OCI-LY7 (cell line): ENCODE results near the gene FARP2. TPM values are rescaled to one million over a fixed set of nuclear protein-coding genes. Genes with fewer than 3 reads are reported as not detected.

ENCODE experiments used
- BruUV-seq: library from RNA; stranded (reverse); fragments of 400-500 nt; replicated peaks from 2 replicates; lab custom pipeline; 2021; lab: Mats Ljungman, UMichigan
- CTCF ChIA-PET: fragments of 300-600 bp; sonication (Branson Sonifier 250); formaldehyde crosslinking; loops from one replicate; lab custom pipeline; 2022; ENCODE audit warnings: antibody characterized with exemption; ENCODE audit not compliant: unreplicated experiment; lab: Charles Lee
- POLR2A ChIA-PET: fragments of 300-600 bp; sonication (Branson Sonifier 250); formaldehyde crosslinking; loops from one replicate; lab custom pipeline; 2022; ENCODE audit warnings: antibody characterized with exemption; lab: Charles Lee
- DNase-seq: peaks from one replicate; pipeline ENCODE4 v3.0.0-alpha.2; 2015; ENCODE audit warnings: low spot score
- H2AFZ ChIP-seq: fragments of 200-600 bp; sonication (generic), shearing (Covaris generic); 2 replicates; pipeline ENCODE4 v1.6.1; 2014; ENCODE audit warnings: mild to moderate bottlenecking, antibody characterized with exemption, low read length, moderate library complexity
- H3K27ac ChIP-seq: fragments of 200-600 bp; sonication (generic); 2 replicates; pipeline ENCODE4 v1.5.1; 2014; ENCODE audit warnings: mixed run types, low read depth, mild to moderate bottlenecking, moderate library complexity, low read length, inconsistent platforms; ENCODE audit not compliant: poor library complexity, severe bottlenecking
- H3K36me3 ChIP-seq: fragments of 200-600 bp; sonication (generic); 2 replicates; pipeline ENCODE4 v1.6.1; 2014; ENCODE audit warnings: mild to moderate bottlenecking, antibody characterized with exemption, low read length, moderate library complexity, mixed read lengths; ENCODE audit not compliant: insufficient read depth
- H3K4me1 ChIP-seq: fragments of 200-600 bp; sonication (generic); 2 replicates; pipeline ENCODE4 v1.5.1; 2014; ENCODE audit warnings: mild to moderate bottlenecking, low read length; ENCODE audit not compliant: insufficient read depth, poor library complexity, severe bottlenecking
- H3K4me2 ChIP-seq: fragments of 200-600 bp; sonication (generic); 2 replicates; pipeline ENCODE4 v1.6.1; 2014; ENCODE audit warnings: mild to moderate bottlenecking, low read length
- H3K4me3 ChIP-seq: fragments of 200-600 bp; sonication (generic); 2 replicates; pipeline ENCODE4 v1.5.1; 2014; ENCODE audit warnings: mild to moderate bottlenecking, low read depth, low read length; ENCODE audit not compliant: poor library complexity, severe bottlenecking
- H3K79me2 ChIP-seq: fragments of 200-600 bp; sonication (generic); 2 replicates; pipeline ENCODE4 v1.6.1; 2016; ENCODE audit warnings: low read depth, mild to moderate bottlenecking, low read length, moderate library complexity, mixed read lengths; ENCODE audit not compliant: insufficient read depth
- H3K9me2 ChIP-seq: fragments of 200-600 bp; sonication (generic); 2 replicates; pipeline ENCODE4 v1.6.1; 2016; ENCODE audit warnings: mild to moderate bottlenecking, low read length, mixed read lengths; ENCODE audit not compliant: insufficient read depth
- H3K9me3 ChIP-seq: fragments of 200-600 bp; sonication (generic); 2 replicates; pipeline ENCODE4 v1.6.1; 2014; ENCODE audit warnings: mild to moderate bottlenecking, mixed run types, low read length, mixed read lengths
- H4K20me1 ChIP-seq: fragments of 200-600 bp; sonication (generic); 2 replicates; pipeline ENCODE4 v1.6.1; 2014; ENCODE audit warnings: mild to moderate bottlenecking, antibody characterized with exemption, low read length, moderate library complexity, mixed read lengths; ENCODE audit not compliant: insufficient read depth
- EZH2phosphoT487 ChIP-seq: fragments of 200-600 bp; sonication (generic); IDR thresholded peaks from 2 replicates; pipeline ENCODE4 v1.6.1; 2018; ENCODE audit warnings: low read depth, borderline replicate concordance, mild to moderate bottlenecking, mixed run types, antibody characterized with exemption, low read length, moderate library complexity, mixed read lengths
- intact Hi-C: fragments of 100-400 bp; cut with micrococcal nuclease; formaldehyde crosslinking; loops from one replicate; pipeline ENCODE4 v1.10.0; 2022; ENCODE audit not compliant: unreplicated experiment
- total RNA-seq, 2 experiments: library from RNA; depleted of rRNA in 1 of 2; stranded (reverse); fragments of >200 nt in 1 of 2; shearing (Covaris generic) in 1 of 2; gene quantifications; 2 replicates each; pipeline ENCODE4 v1.2.3, GENCODE V29; 2014 to 2022
- TF ChIP-seq, protein P1 (sequence below): fragments of 200-600 bp; sonication (generic); conservative IDR thresholded peaks from 2 replicates; pipeline ENCODE4 v1.5.1; 2014; ENCODE audit warnings: mild to moderate bottlenecking, antibody characterized with exemption, low read length, moderate library complexity, mixed read lengths

FARP2 gene
- total RNA-seq, 2 experiments from 2014 or later = 33.6 to 52.7 TPM

GRCh38 chr2:241467777-241468475, 111.8 kb downstream of the FARP2 start:
- Histone ChIP-seq H3K9me3 (no peaks in the 10 kb centered on the region), H2AFZ (no peak overlapping the region), H3K4me1 (no peaks in the 10 kb centered on the region), H3K9me2 (no peaks in the 10 kb centered on the region), H3K4me2 (no peak overlapping the region), H3K79me2 (no peaks in the 10 kb centered on the region), H3K4me3 (no peak overlapping the region), H3K36me3 (no peaks in the 10 kb centered on the region), H3K27ac (no peak overlapping the region), H4K20me1 (no peaks in the 10 kb centered on the region)
- ChIA-PET CTCF (no interaction called here), POLR2A (no interaction called here)
- intact Hi-C loops = no loop called here
- no peak for DNase-seq
- no peak for TF ChIP-seq EZH2phosphoT487
- TF ChIP-seq, protein P1, sequence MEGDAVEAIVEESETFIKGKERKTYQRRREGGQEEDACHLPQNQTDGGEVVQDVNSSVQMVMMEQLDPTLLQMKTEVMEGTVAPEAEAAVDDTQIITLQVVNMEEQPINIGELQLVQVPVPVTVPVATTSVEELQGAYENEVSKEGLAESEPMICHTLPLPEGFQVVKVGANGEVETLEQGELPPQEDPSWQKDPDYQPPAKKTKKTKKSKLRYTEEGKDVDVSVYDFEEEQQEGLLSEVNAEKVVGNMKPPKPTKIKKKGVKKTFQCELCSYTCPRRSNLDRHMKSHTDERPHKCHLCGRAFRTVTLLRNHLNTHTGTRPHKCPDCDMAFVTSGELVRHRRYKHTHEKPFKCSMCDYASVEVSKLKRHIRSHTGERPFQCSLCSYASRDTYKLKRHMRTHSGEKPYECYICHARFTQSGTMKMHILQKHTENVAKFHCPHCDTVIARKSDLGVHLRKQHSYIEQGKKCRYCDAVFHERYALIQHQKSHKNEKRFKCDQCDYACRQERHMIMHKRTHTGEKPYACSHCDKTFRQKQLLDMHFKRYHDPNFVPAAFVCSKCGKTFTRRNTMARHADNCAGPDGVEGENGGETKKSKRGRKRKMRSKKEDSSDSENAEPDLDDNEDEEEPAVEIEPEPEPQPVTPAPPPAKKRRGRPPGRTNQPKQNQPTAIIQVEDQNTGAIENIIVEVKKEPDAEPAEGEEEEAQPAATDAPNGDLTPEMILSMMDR = no peak
- no TSS peak for BruUV-seq

DNA sequence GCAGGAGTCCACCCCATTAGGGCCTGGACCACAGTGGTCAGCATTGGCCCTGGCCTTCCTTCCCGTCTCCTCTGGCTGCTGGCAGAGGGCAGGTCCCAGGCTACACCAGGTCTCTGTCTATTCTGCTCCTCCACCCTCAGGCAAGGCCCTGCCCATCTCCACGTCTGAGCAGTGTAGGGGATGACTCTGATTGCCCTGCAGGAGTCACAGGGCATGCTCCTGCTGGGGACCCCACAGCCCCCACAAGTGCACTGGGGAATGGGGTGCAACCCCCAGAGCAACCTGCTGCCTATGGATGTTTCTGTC, 112.3 kb downstream of the FARP2 start:
- DNase-seq = no peak
- H3K36me3 ChIP-seq = no peaks in the 10 kb centered on the region
- H3K9me2 ChIP-seq = no peaks in the 10 kb centered on the region
- no TSS peak for BruUV-seq
- H3K4me3 ChIP-seq = no peak overlapping the region
- no peaks in the 10 kb centered on the region for H3K79me2 ChIP-seq
- no peak overlapping the region for H3K4me2 ChIP-seq
- H3K27ac ChIP-seq = no peak overlapping the region
- TF ChIP-seq EZH2phosphoT487 = no peak
- TF ChIP-seq, protein P1 = no peak
- CTCF ChIA-PET = no interaction called here
- POLR2A ChIA-PET = no interaction called here
- no peak overlapping the region for H2AFZ ChIP-seq
- intact Hi-C loops = no loop called here
- no peaks in the 10 kb centered on the region for H3K4me1 ChIP-seq
- H4K20me1 ChIP-seq = no peaks in the 10 kb centered on the region
- no peaks in the 10 kb centered on the region for H3K9me3 ChIP-seq

GRCh38 chr2:241469746-241470145, 113.7 kb downstream of the FARP2 start:
- Histone ChIP-seq H4K20me1 (no peaks in the 10 kb centered on the region), H3K9me3 (no peaks in the 10 kb centered on the region), H3K27ac (no peak overlapping the region), H3K4me2 (no peak overlapping the region), H3K79me2 (no peaks in the 10 kb centered on the region), H3K9me2 (no peaks in the 10 kb centered on the region), H3K4me1 (no peaks in the 10 kb centered on the region), H3K4me3 (no peak overlapping the region), H2AFZ (no peak overlapping the region), H3K36me3 (no peaks in the 10 kb centered on the region)
- BruUV-seq = no TSS peak
- POLR2A ChIA-PET = no interaction called here
- intact Hi-C loops = no loop called here
- TF ChIP-seq, protein P1 = no peak
- no peak for TF ChIP-seq EZH2phosphoT487
- DNase-seq = no peak
- CTCF ChIA-PET = no interaction called here
